ENCODE data around the gene PTPRN2. TPM values are rescaled to one million over a fixed set of nuclear protein-coding genes. Genes with fewer than 3 reads are reported as not detected.

Gene PTPRN2
- total RNA-seq, 2 experiments from 2014 or later, result 0.70 TPM; not detected in 1

GRCh38 chr7:157635148-157635500, 952.5 kb downstream of the PTPRN2 start:
- no TSS peak for BruUV-seq (replicated peaks)
- no peaks in the 10 kb centered on the region for H4K20me1 ChIP-seq (ENCODE audit: insufficient read depth, low read length)
- no peak for TF ChIP-seq CTCF (conservative IDR thresholded peaks at IDR 0.05; ENCODE audit: low read length)
- no peak for TF ChIP-seq EZH2phosphoT487 (IDR thresholded peaks at IDR 0.05; ENCODE audit: borderline replicate concordance, low read depth, low read length)
- H3K9me3 ChIP-seq (ENCODE audit: low read length), result no peaks in the 10 kb centered on the region
- no peaks in the 10 kb centered on the region for H3K79me2 ChIP-seq (ENCODE audit: insufficient read depth, low read depth, low read length)
- no peak overlapping the region for H3K4me3 ChIP-seq (ENCODE audit: low read depth, low read length, poor library complexity, severe bottlenecking)
- no peak overlapping the region for H3K27ac ChIP-seq (ENCODE audit: low read depth, low read length, poor library complexity, severe bottlenecking)
- intact Hi-C loops (cut with micrococcal nuclease; ENCODE audit: unreplicated experiment), result no loop called here
- no peaks in the 10 kb centered on the region for H3K9me2 ChIP-seq (ENCODE audit: insufficient read depth, low read length)
- no peak for DNase-seq (ENCODE audit: low spot score)
- no peaks in the 10 kb centered on the region for H3K4me1 ChIP-seq (ENCODE audit: insufficient read depth, low read length, poor library complexity, severe bottlenecking)
- H3K4me2 ChIP-seq (ENCODE audit: low read length), result no peak overlapping the region
- ChIA-PET CTCF (ENCODE audit: unreplicated experiment) (no interaction called here), POLR2A (no interaction called here)
- no peaks in the 10 kb centered on the region for H3K36me3 ChIP-seq (ENCODE audit: insufficient read depth, low read length)
- H2AFZ ChIP-seq (ENCODE audit: low read length), result no peak overlapping the region

- H3K79me2 ChIP-seq (ENCODE audit: insufficient read depth, low read depth, low read length), result no peaks in the 10 kb centered on the region
- H2AFZ ChIP-seq (ENCODE audit: low read length), result no peak overlapping the region
- H3K4me3 ChIP-seq (ENCODE audit: low read depth, low read length, poor library complexity, severe bottlenecking), result no peak overlapping the region
- H3K4me1 ChIP-seq (ENCODE audit: insufficient read depth, low read length, poor library complexity, severe bottlenecking), result no peaks in the 10 kb centered on the region
- no peaks in the 10 kb centered on the region for H3K9me3 ChIP-seq (ENCODE audit: low read length)
- no peak for TF ChIP-seq EZH2phosphoT487 (IDR thresholded peaks at IDR 0.05; ENCODE audit: borderline replicate concordance, low read depth, low read length)
- no peak for TF ChIP-seq CTCF (conservative IDR thresholded peaks at IDR 0.05; ENCODE audit: low read length)
- DNase-seq (ENCODE audit: low spot score), result no peak
- no peaks in the 10 kb centered on the region for H3K36me3 ChIP-seq (ENCODE audit: insufficient read depth, low read length)
- no peak overlapping the region for H3K4me2 ChIP-seq (ENCODE audit: low read length)
- no TSS peak for BruUV-seq (replicated peaks)
- ChIA-PET CTCF (ENCODE audit: unreplicated experiment) (no interaction called here), POLR2A (no interaction called here)
- H3K27ac ChIP-seq (ENCODE audit: low read depth, low read length, poor library complexity, severe bottlenecking), result no peak overlapping the region
- no peaks in the 10 kb centered on the region for H3K9me2 ChIP-seq (ENCODE audit: insufficient read depth, low read length)
- H4K20me1 ChIP-seq (ENCODE audit: insufficient read depth, low read length), result no peaks in the 10 kb centered on the region
- intact Hi-C loops (cut with micrococcal nuclease; ENCODE audit: unreplicated experiment), result no loop called here
Measured at GRCh38 chr7:157634401-157635147, 953.0 kb downstream of the PTPRN2 start.

- Histone ChIP-seq H3K9me3 (ENCODE audit: low read length) (no peaks in the 10 kb centered on the region), H2AFZ (ENCODE audit: low read length) (no peak overlapping the region), H3K4me1 (ENCODE audit: insufficient read depth, low read length, poor library complexity, severe bottlenecking) (no peaks in the 10 kb centered on the region), H3K27ac (ENCODE audit: low read depth, low read length, poor library complexity, severe bottlenecking) (no peak overlapping the region), H3K79me2 (ENCODE audit: insufficient read depth, low read depth, low read length) (no peaks in the 10 kb centered on the region), H3K4me3 (ENCODE audit: low read depth, low read length, poor library complexity, severe bottlenecking) (no peak overlapping the region), H3K4me2 (ENCODE audit: low read length) (no peak overlapping the region), H3K9me2 (ENCODE audit: insufficient read depth, low read length) (no peaks in the 10 kb centered on the region), H4K20me1 (ENCODE audit: insufficient read depth, low read length) (no peaks in the 10 kb centered on the region), H3K36me3 (ENCODE audit: insufficient read depth, low read length) (no peaks in the 10 kb centered on the region)
- no TSS peak for BruUV-seq (replicated peaks)
- ChIA-PET CTCF (ENCODE audit: unreplicated experiment) (no interaction called here), POLR2A (no interaction called here)
- intact Hi-C loops (cut with micrococcal nuclease; ENCODE audit: unreplicated experiment), result no loop called here
- TF ChIP-seq EZH2phosphoT487 (IDR thresholded peaks at IDR 0.05; ENCODE audit: borderline replicate concordance, low read depth, low read length), result no peak
- TF ChIP-seq CTCF (conservative IDR thresholded peaks at IDR 0.05; ENCODE audit: low read length), result no peak
- DNase-seq (ENCODE audit: low spot score), result no peak
Measured at GRCh38 chr7:157633465-157634185, 954.0 kb downstream of the PTPRN2 start.

All from OCI-LY7 (cell line).